Mononuclear cell (primary cell): ENCODE measurements around the gene P3H4. TPM values are rescaled to one million over a fixed set of nuclear protein-coding genes. Genes with fewer than 3 reads are reported as not detected.
"Not testable (repeated sequence)": the region's sequence is repeated elsewhere in the genome, so short reads cannot be mapped to it uniquely, and the experiment has no call there.

Experiments
- H3K27me3 ChIP-seq: 2 replicates; pipeline ENCODE4 v1.6.0; 2011; ENCODE audit warnings: low read length, control low read depth; ENCODE audit not compliant: insufficient read depth
- H3K4me1 ChIP-seq: 2 replicates; pipeline ENCODE4 v1.5.1; 2011; ENCODE audit warnings: mild to moderate bottlenecking, low read length, control low read depth; ENCODE audit not compliant: insufficient read depth
- H3K4me3 ChIP-seq: 2 replicates; pipeline ENCODE4 v1.5.1; 2011; ENCODE audit warnings: mild to moderate bottlenecking, low read length, moderate library complexity
- H3K9me3 ChIP-seq: 2 replicates; pipeline ENCODE4 v1.5.1; 2011; ENCODE audit warnings: low read depth, mild to moderate bottlenecking, control low read depth, low read length
- total RNA-seq: library from RNA; depleted of rRNA; stranded (reverse); fragments of >200 nt; gene quantifications from one replicate; pipeline ENCODE4 v1.2.3, GENCODE V29; 2012

Gene P3H4
- total RNA-seq, 1 donor, result 0.94 TPM

DNA sequence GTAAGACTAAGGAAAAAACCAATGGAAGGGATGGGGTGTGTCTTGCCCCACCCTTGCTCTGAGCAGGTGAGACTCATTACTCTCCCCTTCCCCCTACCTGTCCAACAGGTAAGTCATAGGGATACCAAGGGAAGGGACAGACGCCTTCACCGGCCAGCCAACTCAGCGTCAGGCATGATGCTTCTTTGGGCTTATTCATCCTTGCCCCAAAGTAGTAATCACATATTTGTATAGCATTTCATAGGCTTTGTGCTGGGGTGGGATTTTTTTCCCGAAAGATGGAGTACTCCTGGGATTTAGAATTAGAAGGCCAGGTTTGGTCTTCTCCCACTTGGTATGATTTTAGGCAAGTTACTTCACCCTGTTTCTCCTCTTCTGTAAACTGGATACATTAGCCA is 24.7 kb downstream of the P3H4 start:
- H3K4me3 ChIP-seq, result no peak overlapping the region
- peaks cover 3% of the 10 kb centered on the region for H3K27me3 ChIP-seq
- H3K9me3 ChIP-seq, result no peaks in the 10 kb centered on the region
- H3K4me1 ChIP-seq, result peaks cover 48% of the 10 kb centered on the region

GRCh38 chr17:41786227-41787020 is 25.3 kb downstream of the P3H4 start, which contains the start of gene JUP:
Gene JUP, minus strand, starts transcription at chr17:41786711. Its CDS starts 14,857 bp downstream, at chr17:41771854.
- H3K4me3 ChIP-seq, result peak within 1 kb of the TSS; percentile 43
- H3K9me3 ChIP-seq, result no peaks in the 10 kb centered on the region
- peaks cover 48% of the 10 kb centered on the region for H3K4me1 ChIP-seq
- peaks cover 3% of the 10 kb centered on the region for H3K27me3 ChIP-seq

DNA sequence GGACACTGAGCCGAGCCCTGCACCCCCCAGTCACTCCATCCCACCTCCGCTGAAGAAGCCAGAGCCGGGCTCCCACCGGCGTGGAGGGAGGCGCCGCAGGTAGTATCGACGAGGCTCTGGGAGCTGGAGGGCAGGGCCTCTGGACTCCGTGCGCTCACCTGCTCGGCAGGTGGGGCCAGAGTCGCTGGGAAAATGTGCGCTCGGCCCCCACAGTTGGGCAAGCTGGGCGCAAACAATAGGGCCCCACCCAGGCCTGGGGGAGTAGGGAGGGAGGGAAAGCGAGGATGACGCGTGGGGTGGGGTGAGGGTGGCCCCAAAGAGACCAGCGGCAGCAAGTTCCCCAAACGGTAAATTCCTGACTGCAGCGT is 25.9 kb downstream of the P3H4 start:
- H3K4me1 ChIP-seq, result peaks cover 48% of the 10 kb centered on the region
- no peaks in the 10 kb centered on the region for H3K9me3 ChIP-seq
- peaks cover 3% of the 10 kb centered on the region for H3K27me3 ChIP-seq
- peak overlapping the region; percentile 43 for H3K4me3 ChIP-seq

DNA sequence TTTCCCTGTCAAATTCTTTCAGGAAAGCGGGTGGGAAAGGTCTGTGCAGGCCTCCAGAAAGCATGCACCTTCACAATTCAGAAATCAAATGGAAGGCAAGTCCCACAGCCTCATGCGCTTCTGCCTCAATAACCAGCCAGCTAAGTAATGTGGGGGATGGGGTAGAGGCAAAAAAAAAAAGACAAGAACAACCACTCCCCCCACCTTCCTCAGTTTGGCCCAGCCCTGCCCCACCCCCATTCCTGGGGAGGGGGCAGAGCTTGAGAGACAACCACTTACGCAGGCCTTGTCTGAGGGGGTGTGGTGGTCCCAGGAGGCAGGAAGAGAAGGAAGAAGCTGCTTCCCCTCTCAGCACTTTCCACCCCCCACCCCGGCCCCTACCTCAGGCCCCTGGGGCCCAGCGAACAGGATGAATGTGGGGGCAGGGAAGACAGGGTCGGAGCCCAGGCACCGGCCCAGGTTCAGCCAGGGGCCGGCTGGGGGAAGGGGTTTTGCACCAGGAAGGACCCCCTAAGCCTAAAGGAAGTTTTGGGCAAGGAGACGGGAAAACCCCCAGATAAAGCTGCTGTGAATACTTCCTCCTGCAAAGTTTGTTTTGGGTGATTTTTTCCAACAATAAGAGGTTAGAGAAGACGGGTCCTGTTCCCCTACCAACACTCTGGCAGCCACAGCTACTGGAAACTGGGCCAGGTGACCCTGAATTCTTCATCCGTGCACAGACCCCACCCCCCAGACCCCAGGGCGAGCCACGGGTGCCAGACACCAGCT is 26.5 kb downstream of the P3H4 start:
- Histone ChIP-seq H3K4me3 (peak overlapping the region; percentile 43), H3K27me3 (peaks cover 3% of the 10 kb centered on the region), H3K4me1 (peaks cover 48% of the 10 kb centered on the region), H3K9me3 (no peaks in the 10 kb centered on the region)

DNA sequence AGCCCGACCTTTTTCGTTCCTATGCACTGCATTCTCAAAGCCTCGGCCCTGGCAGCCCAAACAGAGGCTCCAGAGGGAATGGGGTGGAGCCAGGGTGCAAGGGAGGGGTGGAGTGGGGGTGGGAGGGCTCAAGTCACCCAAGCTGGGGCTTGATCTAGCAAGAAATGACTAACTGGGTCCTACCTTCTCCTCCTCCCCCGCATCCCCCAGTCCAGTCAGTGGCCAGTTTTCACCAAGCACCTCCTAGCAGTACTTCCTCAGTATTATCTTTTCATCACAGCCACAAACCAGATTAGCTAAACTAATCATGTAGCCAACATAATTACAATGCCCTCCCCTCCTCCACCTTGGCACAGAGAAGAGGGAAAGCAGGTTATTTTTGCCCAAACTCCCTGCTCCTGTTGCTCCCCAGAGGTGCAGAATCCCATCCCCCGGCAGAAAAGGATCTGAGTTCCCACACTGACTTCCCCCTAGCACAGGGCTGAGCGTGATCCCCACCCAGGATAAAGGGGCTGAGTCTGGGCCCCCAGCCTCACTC is 27.5 kb downstream of the P3H4 start:
- H3K27me3 ChIP-seq, result peaks cover 3% of the 10 kb centered on the region
- no peak overlapping the region for H3K4me3 ChIP-seq
- peaks cover 58% of the 10 kb centered on the region for H3K4me1 ChIP-seq
- H3K9me3 ChIP-seq, result no peaks in the 10 kb centered on the region

DNA sequence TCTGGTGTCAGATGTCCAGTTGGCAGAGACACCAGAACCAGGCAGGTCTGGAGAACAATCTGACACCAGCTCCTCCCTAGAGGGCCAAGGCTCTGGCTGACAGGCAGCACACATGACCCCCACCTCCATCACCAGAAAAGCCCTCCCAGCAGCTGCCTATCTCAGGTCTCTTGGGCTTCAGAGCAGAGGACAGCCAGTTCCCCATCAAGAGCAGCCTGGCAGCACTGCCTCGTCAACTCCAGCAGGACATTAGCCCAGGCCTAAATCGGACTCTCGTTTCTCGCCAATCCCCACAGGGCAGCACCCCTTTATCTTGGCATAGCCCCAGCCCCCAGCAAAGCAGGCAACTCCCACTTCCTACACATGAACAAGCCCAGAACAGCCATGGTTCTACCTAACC is 29.6 kb downstream of the P3H4 start:
- H3K4me1 ChIP-seq, result peaks cover 62% of the 10 kb centered on the region
- H3K9me3 ChIP-seq, result no peaks in the 10 kb centered on the region
- H3K27me3 ChIP-seq, result peaks cover 3% of the 10 kb centered on the region
- H3K4me3 ChIP-seq, result no peak overlapping the region

- Histone ChIP-seq H3K4me1 (peaks cover 62% of the 10 kb centered on the region), H3K4me3 (no peak overlapping the region), H3K27me3 (peaks cover 3% of the 10 kb centered on the region), H3K9me3 (no peaks in the 10 kb centered on the region)
Observed at GRCh38 chr17:41781404-41782110, 30.2 kb downstream of the P3H4 start.

GRCh38 chr17:41779954-41780353 is 31.8 kb downstream of the P3H4 start:
- H3K4me3 ChIP-seq, result no peak overlapping the region
- H3K4me1 ChIP-seq, result peaks cover 46% of the 10 kb centered on the region
- H3K9me3 ChIP-seq, result no peaks in the 10 kb centered on the region
- H3K27me3 ChIP-seq, result peaks cover 1% of the 10 kb centered on the region

DNA sequence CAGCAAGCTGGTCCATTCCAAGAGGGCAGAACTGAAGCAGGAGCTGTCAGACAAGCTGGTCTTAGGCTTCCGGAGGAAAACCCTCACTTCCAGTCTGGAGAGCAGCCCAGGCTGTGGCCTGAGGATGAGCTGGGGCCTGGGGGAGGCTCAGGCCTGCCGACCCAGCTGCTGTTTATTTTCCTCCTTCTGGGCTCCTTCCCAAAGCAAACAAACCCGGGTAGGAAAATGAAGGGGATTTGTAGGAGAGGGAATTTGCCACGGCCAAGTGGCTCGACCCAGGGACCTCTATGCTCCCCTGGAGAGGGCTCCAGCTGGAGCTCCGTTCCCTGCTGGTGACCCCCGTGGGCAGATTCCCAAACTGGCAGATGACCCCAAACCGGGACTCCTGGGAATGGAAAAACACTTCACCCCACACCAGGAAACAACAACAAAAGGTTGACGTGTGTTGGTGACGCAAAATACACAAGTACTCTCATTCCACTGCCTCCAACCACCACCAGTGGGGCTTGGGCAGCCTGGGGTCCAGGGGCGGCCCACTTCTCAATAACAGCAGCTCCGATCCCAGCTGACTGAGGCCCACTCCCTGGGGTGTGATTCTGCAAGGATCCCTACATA is 34.1 kb downstream of the P3H4 start:
- H3K4me3 ChIP-seq, result no peak overlapping the region
- no peaks in the 10 kb centered on the region for H3K27me3 ChIP-seq
- H3K4me1 ChIP-seq, result peaks cover 23% of the 10 kb centered on the region
- no peaks in the 10 kb centered on the region for H3K9me3 ChIP-seq

DNA sequence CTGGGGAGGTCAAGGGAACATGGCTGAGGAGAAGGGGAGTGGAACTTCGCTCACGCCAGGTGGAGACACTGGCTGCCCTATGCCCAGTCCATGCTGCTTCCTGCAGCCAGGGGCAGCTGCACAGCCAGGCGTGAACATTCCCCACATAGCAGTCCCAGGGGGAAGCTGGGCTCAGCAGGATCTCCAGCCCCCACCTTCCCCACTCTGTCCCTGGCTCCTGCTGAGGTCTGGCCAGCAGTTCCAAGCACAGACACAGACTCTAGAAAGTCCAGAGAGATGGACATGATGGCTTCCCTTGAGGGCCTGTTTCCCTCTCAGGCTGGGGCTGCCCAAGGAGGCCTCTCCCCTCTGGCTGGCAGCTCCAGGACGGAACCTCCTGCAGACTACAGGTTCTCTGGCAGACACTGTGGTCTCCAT is 34.6 kb downstream of the P3H4 start:
- peaks cover 19% of the 10 kb centered on the region for H3K4me1 ChIP-seq
- no peak overlapping the region for H3K4me3 ChIP-seq
- no peaks in the 10 kb centered on the region for H3K27me3 ChIP-seq
- H3K9me3 ChIP-seq, result no peaks in the 10 kb centered on the region

- peaks cover 19% of the 10 kb centered on the region for H3K4me1 ChIP-seq
- H3K9me3 ChIP-seq, H3K4me3 ChIP-seq, H3K27me3 ChIP-seq: not testable (repeated sequence)
Observed at GRCh38 chr17:41776262-41776900, 35.4 kb downstream of the P3H4 start.

- Histone ChIP-seq H3K4me3 (no peak overlapping the region), H3K27me3 (no peaks in the 10 kb centered on the region), H3K4me1 (peaks cover 19% of the 10 kb centered on the region), H3K9me3 (no peaks in the 10 kb centered on the region)
Observed at GRCh38 chr17:41775394-41776226, 36.1 kb downstream of the P3H4 start.

GRCh38 chr17:41773731-41774193 is 38.0 kb downstream of the P3H4 start:
- H3K4me1 ChIP-seq, result peaks cover 8% of the 10 kb centered on the region
- no peaks in the 10 kb centered on the region for H3K9me3 ChIP-seq
- no peak overlapping the region for H3K4me3 ChIP-seq
- H3K27me3 ChIP-seq, result no peaks in the 10 kb centered on the region
